PC-9 (cell line): Measurements from ENCODE around the gene SLC8A1. TPM values are rescaled to one million over a fixed set of nuclear protein-coding genes. Genes with fewer than 3 reads are reported as not detected.

Experiments
- BruUV-seq: library from RNA; stranded (reverse); fragments of 400-500 nt; replicated peaks from 2 replicates; lab custom pipeline; 2021; lab: Mats Ljungman, UMichigan
- CTCF ChIA-PET: fragments of 300-600 bp; sonication (Branson Sonifier 250); formaldehyde crosslinking; loops from one replicate; lab custom pipeline; 2022; ENCODE audit warnings: antibody characterized with exemption; lab: Charles Lee
- POLR2A ChIA-PET: fragments of 300-600 bp; sonication (Branson Sonifier 250); formaldehyde crosslinking; loops from one replicate; lab custom pipeline; 2022; ENCODE audit warnings: antibody characterized with exemption; ENCODE audit not compliant: unreplicated experiment; lab: Charles Lee
- DNase-seq, 2 experiments: peaks; one replicate each; pipeline versions ENCODE4 v3.0.0 to v3.0.0-alpha.2; 2015 to 2022; ENCODE audit warnings: mixed read lengths in 1 of 2
- H2AFZ ChIP-seq: fragments of 200-600 bp; sonication (generic); 2 replicates; pipeline ENCODE4 v1.8.1; 2017; ENCODE audit warnings: antibody characterized with exemption
- H3F3A ChIP-seq: fragments of 200-600 bp; sonication (generic); 2 replicates; pipeline ENCODE4 v1.8.1; 2017; ENCODE audit warnings: antibody characterized with exemption, mild to moderate bottlenecking, low read depth; ENCODE audit not compliant: insufficient read depth
- H3K27ac ChIP-seq: fragments of 200-600 bp; sonication (generic); 2 replicates; pipeline ENCODE4 v1.6.1; 2016; ENCODE audit warnings: mixed run types
- H3K27me3 ChIP-seq: fragments of 200-600 bp; sonication (generic); 2 replicates; pipeline ENCODE4 v1.6.1; 2016; ENCODE audit warnings: low read depth, mixed run types; ENCODE audit not compliant: insufficient read depth
- H3K36me3 ChIP-seq: fragments of 200-600 bp; sonication (generic); 2 replicates; pipeline ENCODE4 v1.6.1; 2016; ENCODE audit warnings: low read depth, mixed run types
- H3K4me1 ChIP-seq: fragments of 200-600 bp; sonication (generic); replicated peaks from 2 replicates; pipeline ENCODE4 v1.6.1; 2016; ENCODE audit warnings: mixed run types; ENCODE audit not compliant: insufficient read depth
- H3K4me2 ChIP-seq: fragments of 200-600 bp; sonication (generic); 2 replicates; pipeline ENCODE4 v1.6.1; 2017; ENCODE audit warnings: mixed run types
- H3K4me3 ChIP-seq: fragments of 200-600 bp; sonication (generic); 2 replicates; pipeline ENCODE4 v1.6.1; 2016; ENCODE audit warnings: mixed run types
- H3K79me2 ChIP-seq: fragments of 200-600 bp; sonication (generic); 2 replicates; pipeline ENCODE4 v1.6.1; 2017; ENCODE audit warnings: low read depth, mixed run types
- H3K9me2 ChIP-seq: fragments of 200-600 bp; sonication (generic); 2 replicates; pipeline ENCODE4 v1.8.1; 2017; ENCODE audit warnings: mild to moderate bottlenecking; ENCODE audit not compliant: insufficient read depth
- H3K9me3 ChIP-seq: fragments of 200-600 bp; sonication (generic); 2 replicates; pipeline ENCODE4 v1.8.1; 2016; ENCODE audit warnings: low read depth; ENCODE audit not compliant: insufficient read depth
- H4K20me1 ChIP-seq: fragments of 200-600 bp; sonication (generic); 2 replicates; pipeline ENCODE4 v1.8.1; 2017; ENCODE audit not compliant: insufficient read depth
- CTCF ChIP-seq: fragments of 200-600 bp; sonication (generic); conservative IDR thresholded peaks from 2 replicates; pipeline ENCODE4 v1.6.1; 2017; ENCODE audit warnings: mixed run types, antibody characterized with exemption, mild to moderate bottlenecking, moderate library complexity
- EZH2 ChIP-seq: fragments of 200-600 bp; sonication (generic); IDR thresholded peaks from 2 replicates; pipeline ENCODE4 v1.8.0; 2017; ENCODE audit warnings: antibody characterized with exemption, low read depth
- intact Hi-C: fragments of 100-400 bp; cut with micrococcal nuclease; formaldehyde crosslinking; loops from one replicate; pipeline ENCODE4 v1.10.0; 2022; ENCODE audit not compliant: unreplicated experiment
- total RNA-seq: library from RNA; stranded (reverse); gene quantifications from 2 replicates; pipeline ENCODE4 v1.2.3, GENCODE V29; 2021

The SLC8A1 gene
- total RNA-seq, 1 experiment from 2014 or later, result 13.5 TPM

- H3K9me2 ChIP-seq, result no peaks in the 10 kb centered on the region; the same call in none of the 2 replicates
- H3K4me3 ChIP-seq, result no peak overlapping the region
- no peaks in the 10 kb centered on the region for H4K20me1 ChIP-seq
- H3K27ac ChIP-seq, result no peak overlapping the region
- no peaks in the 10 kb centered on the region for H3F3A ChIP-seq
- ChIA-PET CTCF (no interaction called here), POLR2A (no interaction called here)
- TF ChIP-seq EZH2, result no peak
- TF ChIP-seq CTCF, result no peak
- H3K4me2 ChIP-seq, result no peak overlapping the region
- no peaks in the 10 kb centered on the region for H3K4me1 ChIP-seq
- no peaks in the 10 kb centered on the region for H3K79me2 ChIP-seq
- H2AFZ ChIP-seq, result no peak overlapping the region
- BruUV-seq, result no TSS peak
- no peaks in the 10 kb centered on the region for H3K9me3 ChIP-seq
- DNase-seq, result no peak
- no peaks in the 10 kb centered on the region for H3K36me3 ChIP-seq
- intact Hi-C loops, result no loop called here
- no peaks in the 10 kb centered on the region for H3K27me3 ChIP-seq
These were observed 159.6 kb downstream of the SLC8A1 start for GRCh38 chr2:40292291-40292690.

- intact Hi-C loops, result loop anchor here (5.0 kb wide), 1 partner anchor 162 kb away; the partner anchor contains the start of gene SLC8A1
- Histone ChIP-seq H3K9me3 (no peaks in the 10 kb centered on the region), H3K27me3 (no peaks in the 10 kb centered on the region), H3K4me3 (no peak overlapping the region), H3K27ac (no peak overlapping the region), H4K20me1 (no peaks in the 10 kb centered on the region), H3K79me2 (no peaks in the 10 kb centered on the region), H3K4me2 (no peak overlapping the region), H3K4me1 (no peaks in the 10 kb centered on the region), H3K9me2 (no peaks in the 10 kb centered on the region; the same call in none of the 2 replicates), H3K36me3 (no peaks in the 10 kb centered on the region), H2AFZ (no peak overlapping the region), H3F3A (no peaks in the 10 kb centered on the region)
- CTCF ChIA-PET, result no interaction called here
- POLR2A ChIA-PET, result no interaction called here
- no TSS peak for BruUV-seq
- no peak for TF ChIP-seq CTCF
- TF ChIP-seq EZH2, result no peak
- DNase-seq, result no peak
These were observed 162.0 kb downstream of the SLC8A1 start for GRCh38 chr2:40289771-40290404.

GRCh38 chr2:40287773-40288172 lies 164.1 kb downstream of the SLC8A1 start:
- intact Hi-C loops, result loop anchor here (5.0 kb wide), 1 partner anchor 165 kb away; the partner anchor contains the start of gene SLC8A1
- CTCF ChIA-PET, result no interaction called here

More at GRCh38 chr2:40287773-40288172, 164.1 kb downstream of the SLC8A1 start:
- no peaks in the 10 kb centered on the region for H3K79me2 ChIP-seq
- no peaks in the 10 kb centered on the region for H3K36me3 ChIP-seq
- DNase-seq, result no peak
- no peaks in the 10 kb centered on the region for H3K9me3 ChIP-seq
- no peak overlapping the region for H3K4me2 ChIP-seq
- no peaks in the 10 kb centered on the region for H3K27me3 ChIP-seq
- BruUV-seq, result no TSS peak
- no peaks in the 10 kb centered on the region; the same call in 1 of the 2 replicates for H3K9me2 ChIP-seq
- H3K27ac ChIP-seq, result no peak overlapping the region
- H3K4me3 ChIP-seq, result no peak overlapping the region
- H2AFZ ChIP-seq, result no peak overlapping the region
- H4K20me1 ChIP-seq, result no peaks in the 10 kb centered on the region
- H3F3A ChIP-seq, result no peaks in the 10 kb centered on the region
- H3K4me1 ChIP-seq, result no peaks in the 10 kb centered on the region
- POLR2A ChIA-PET, result no interaction called here
- TF ChIP-seq CTCF (no peak), EZH2 (no peak)
